Measurements from ENCODE around the gene PLOD2. TPM values are rescaled to one million over a fixed set of nuclear protein-coding genes. Genes with fewer than 3 reads are reported as not detected.

PLOD2 gene
- total RNA-seq, 1 experiment from 2014 or later = 158 TPM

- POLR2A ChIA-PET = no interaction called here
- Histone ChIP-seq H3K36me3 (ENCODE audit: control insufficient read depth, insufficient read depth, low read length) (no peaks in the 10 kb centered on the region), H3K4me3 (ENCODE audit: low read depth in 2 of 2, low read length in 2 of 2) (no peak overlapping the region), H3K9me3 (ENCODE audit: control insufficient read depth, insufficient read depth, low read depth, low read length) (peaks cover 3% of the 10 kb centered on the region; the same call in 1 of the 2 replicates), H3K4me1 (ENCODE audit: control insufficient read depth, insufficient read depth, low read length) (peaks cover 5% of the 10 kb centered on the region; the same call in 1 of the 2 replicates), H3K27me3 (ENCODE audit: control insufficient read depth, insufficient read depth, low read length) (no peaks in the 10 kb centered on the region), H3K27ac (ENCODE audit: low read length) (no peak overlapping the region)
- in situ Hi-C loops (cut with HindIII; ENCODE audit: low pct_unique_long_range_greater_than_20kb, low sequenced_read_pairs) (no loop called here), intact Hi-C loops (cut with micrococcal nuclease; ENCODE audit: unreplicated experiment) (no loop called here)
- DNase-seq (ENCODE audit: low read depth, low spot score) (no peak), ATAC-seq (no peak)
- CTCF ChIA-PET = no interaction called here
- TF ChIP-seq SIN3A (IDR thresholded peaks at IDR 0.05; ENCODE audit: borderline replicate concordance, insufficient read depth, low read depth, low read length) (no peak), CTCF (IDR thresholded peaks at IDR 0.05) (no peak), TCF7L2 (IDR thresholded peaks at IDR 0.05; ENCODE audit: low read depth, low read length) (no peak), POLR2AphosphoS5 (IDR thresholded peaks at IDR 0.05; ENCODE audit: low read depth, low read length) (no peak), REST (IDR thresholded peaks at IDR 0.05; ENCODE audit: insufficient read depth in 1 of 2, low read depth in 2 of 2, low read length in 1 of 2) (no peak)
- BruUV-seq (replicated peaks) = no TSS peak
Observed at GRCh38 chr3:146128939-146129338, 32.0 kb downstream of the PLOD2 start.

- CTCF ChIA-PET = no interaction called here
Observed at GRCh38 chr3:146128179-146128578, 32.8 kb downstream of the PLOD2 start.

More at GRCh38 chr3:146128179-146128578, 32.8 kb downstream of the PLOD2 start:
- H3K9me3 ChIP-seq (ENCODE audit: control insufficient read depth, insufficient read depth, low read depth, low read length) = peaks cover 3% of the 10 kb centered on the region; the same call in 1 of the 2 replicates
- no peaks in the 10 kb centered on the region for H3K27me3 ChIP-seq (ENCODE audit: control insufficient read depth, insufficient read depth, low read length)
- no peaks in the 10 kb centered on the region for H3K36me3 ChIP-seq (ENCODE audit: control insufficient read depth, insufficient read depth, low read length)
- TF ChIP-seq REST (IDR thresholded peaks at IDR 0.05; ENCODE audit: insufficient read depth in 1 of 2, low read depth in 2 of 2, low read length in 1 of 2) (no peak), TCF7L2 (IDR thresholded peaks at IDR 0.05; ENCODE audit: low read depth, low read length) (no peak), POLR2AphosphoS5 (IDR thresholded peaks at IDR 0.05; ENCODE audit: low read depth, low read length) (no peak), CTCF (IDR thresholded peaks at IDR 0.05) (no peak), SIN3A (IDR thresholded peaks at IDR 0.05; ENCODE audit: borderline replicate concordance, insufficient read depth, low read depth, low read length) (no peak)
- intact Hi-C loops (cut with micrococcal nuclease; ENCODE audit: unreplicated experiment) (no loop called here), in situ Hi-C loops (cut with HindIII; ENCODE audit: low pct_unique_long_range_greater_than_20kb, low sequenced_read_pairs) (no loop called here)
- H3K27ac ChIP-seq (ENCODE audit: low read length) = no peak overlapping the region
- no TSS peak for BruUV-seq (replicated peaks)
- ATAC-seq (no peak), DNase-seq (ENCODE audit: low read depth, low spot score) (no peak)
- H3K4me1 ChIP-seq (ENCODE audit: control insufficient read depth, insufficient read depth, low read length) = no peaks in the 10 kb centered on the region; the same call in 1 of the 2 replicates
- POLR2A ChIA-PET = no interaction called here
- H3K4me3 ChIP-seq (ENCODE audit: low read depth in 2 of 2, low read length in 2 of 2) = no peak overlapping the region

Data from Panc1 (cell line).